Measurements from ENCODE around the gene SLC19A1. TPM values are rescaled to one million over a fixed set of nuclear protein-coding genes. Genes with fewer than 3 reads are reported as not detected.

SLC19A1 gene
- total RNA-seq (2012; rRNA removed): 12.4 and 15.5 TPM in 2 replicates

DNA sequence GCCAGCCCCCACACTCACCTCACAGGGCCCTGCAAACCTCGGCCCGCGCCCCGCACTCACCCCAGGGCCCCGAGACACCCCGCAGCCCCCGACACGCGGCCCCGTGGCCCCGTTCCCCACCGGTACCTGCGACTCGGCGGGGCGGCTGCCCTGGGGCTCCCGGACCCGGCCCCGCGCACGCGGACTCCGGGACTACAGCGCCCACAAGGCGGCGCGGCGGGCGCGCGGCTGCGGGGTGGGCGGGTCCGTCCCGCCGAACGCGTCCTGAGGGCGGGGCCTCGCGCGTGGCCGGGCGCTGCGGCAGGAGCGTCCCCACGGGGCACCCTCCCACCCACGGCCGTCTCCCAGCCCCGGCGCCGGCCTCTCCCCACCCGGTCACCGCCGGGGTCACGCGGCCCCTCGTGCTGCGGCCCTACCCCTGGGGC, at the start of gene SLC19A1:
Gene SLC19A1 (minus strand): TSS at position 199 of the 425 bp plus-strand sequence. CDS start 4,481 bp downstream, outside the sequence.
- Histone ChIP-seq H3K9ac (ENCODE audit: low read depth, low read length) (peak within 1 kb of the TSS; percentile 59), H3K27me3 (ENCODE audit: control insufficient read depth, insufficient read depth, low read length) (peaks cover 11% of the 10 kb centered on the region), H3K36me3 (ENCODE audit: insufficient read depth, low read length) (no peaks in the 10 kb centered on the region), H3K4me2 (ENCODE audit: low read length) (peak within 1 kb of the TSS; percentile 88), H3K4me3 (ENCODE audit: low read length) (peak within 1 kb of the TSS; percentile 76), H3K9me3 (replicated peaks; ENCODE audit: low read length) (no peaks in the 10 kb centered on the region), H3K4me1 (ENCODE audit: control insufficient read depth, insufficient read depth, low read length) (peaks cover 9% of the 10 kb centered on the region)

DNA sequence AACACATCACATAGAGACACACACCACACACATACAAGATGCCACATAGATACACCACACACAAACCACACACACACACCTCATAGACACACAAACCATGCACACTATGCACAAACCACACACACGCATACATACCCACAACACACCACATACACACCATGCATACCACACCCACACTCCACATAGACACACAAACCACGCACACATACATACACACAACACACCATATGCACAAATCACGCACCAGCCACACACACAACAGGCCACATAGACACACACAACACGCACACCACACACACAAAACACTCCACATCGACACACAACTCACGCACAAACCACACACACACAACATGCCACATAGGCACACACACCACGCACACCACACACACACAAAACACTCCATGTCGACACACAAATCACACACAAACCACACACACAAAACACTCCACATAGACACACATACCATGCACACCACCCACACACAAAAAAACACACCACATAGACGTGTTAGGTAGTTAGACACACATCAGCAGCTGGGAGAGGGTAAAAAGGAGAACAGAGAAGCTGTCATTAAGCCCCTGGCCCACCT, 49.5 kb upstream of the SLC19A1 start:
- Histone ChIP-seq H3K9ac (ENCODE audit: low read depth, low read length) (no peak overlapping the region), H3K9me3 (replicated peaks; ENCODE audit: low read length) (no peaks in the 10 kb centered on the region), H3K4me1 (ENCODE audit: control insufficient read depth, insufficient read depth, low read length) (no peaks in the 10 kb centered on the region), H3K36me3 (ENCODE audit: insufficient read depth, low read length) (no peaks in the 10 kb centered on the region), H3K27me3 (ENCODE audit: control insufficient read depth, insufficient read depth, low read length) (peaks cover 71% of the 10 kb centered on the region), H3K4me3 (ENCODE audit: low read length) (no peak overlapping the region), H3K4me2 (ENCODE audit: low read length) (no peak overlapping the region)

DNA sequence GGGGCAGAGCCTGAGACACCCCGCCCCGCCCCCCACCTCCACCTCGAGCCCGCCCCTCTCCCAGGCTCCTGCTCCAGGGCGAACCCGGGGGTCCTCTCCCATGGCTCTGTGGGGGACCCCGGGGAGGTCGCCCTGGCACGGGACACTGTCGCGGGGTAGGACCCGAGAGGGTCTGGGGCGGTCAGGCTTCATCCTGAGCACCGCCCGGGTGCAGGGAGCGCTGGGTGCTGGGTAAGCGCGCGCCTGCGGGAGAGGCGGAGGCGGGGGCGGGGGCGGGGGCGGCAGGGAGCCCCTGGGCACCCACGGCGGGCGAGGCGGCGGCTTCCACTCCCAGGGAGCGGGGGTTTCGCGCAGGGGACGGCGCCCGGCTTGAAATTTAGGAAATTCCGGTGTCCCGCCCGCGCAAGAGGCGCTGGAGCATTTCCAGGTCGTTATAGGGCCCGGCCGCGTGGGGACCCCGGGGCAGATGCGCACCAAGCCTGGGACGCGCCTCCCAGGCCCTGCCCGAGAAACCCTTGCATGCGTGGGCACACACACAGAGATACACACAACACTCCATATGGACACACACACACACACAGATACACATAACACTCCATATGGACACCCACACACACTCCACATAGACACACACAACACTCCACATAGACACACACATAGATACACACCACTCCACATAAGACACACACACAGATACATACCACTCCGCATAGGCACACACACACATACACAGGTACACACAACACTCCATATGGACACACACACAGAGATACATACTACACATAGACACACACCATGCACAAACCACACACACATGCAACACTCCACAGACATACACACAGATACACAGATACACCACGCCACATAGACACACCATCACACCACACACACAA, 48.7 kb upstream of the SLC19A1 start:
- Histone ChIP-seq H3K4me3 (ENCODE audit: low read length) (no peak overlapping the region), H3K9ac (ENCODE audit: low read depth, low read length) (no peak overlapping the region), H3K27me3 (ENCODE audit: control insufficient read depth, insufficient read depth, low read length) (peaks cover 67% of the 10 kb centered on the region)

DNA sequence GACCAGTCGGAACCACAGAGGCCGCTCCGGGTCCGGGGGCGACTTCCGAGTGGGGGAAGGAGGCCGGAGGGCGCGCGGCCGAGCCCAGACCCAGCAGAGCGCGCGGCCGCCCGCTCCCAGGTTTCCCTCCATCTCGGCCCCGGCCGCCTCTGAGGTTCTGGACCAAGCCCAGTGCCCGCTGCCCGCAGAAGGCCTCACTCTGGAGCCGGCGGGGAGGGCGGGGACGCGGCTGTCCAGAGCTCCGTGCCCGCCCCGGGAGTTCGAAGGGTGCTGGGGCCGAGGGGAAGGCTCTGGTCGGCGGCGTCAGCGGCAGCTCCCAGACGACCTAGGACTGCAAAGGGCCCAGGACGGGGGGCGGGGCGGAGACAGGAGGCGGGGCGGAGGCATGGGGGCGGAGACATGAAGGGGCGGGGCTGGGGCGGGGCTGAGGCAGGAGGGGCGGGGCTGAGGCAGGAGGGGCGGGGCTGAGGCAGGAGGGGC, 48.0 kb upstream of the SLC19A1 start:
- Histone ChIP-seq H3K9ac (ENCODE audit: low read depth, low read length) (no peak overlapping the region), H3K4me3 (ENCODE audit: low read length) (peak overlapping the region; percentile 51), H3K4me2 (ENCODE audit: low read length) (peak overlapping the region; percentile 64), H3K4me1 (ENCODE audit: control insufficient read depth, insufficient read depth, low read length) (no peaks in the 10 kb centered on the region), H3K9me3 (replicated peaks; ENCODE audit: low read length) (no peaks in the 10 kb centered on the region), H3K36me3 (ENCODE audit: insufficient read depth, low read length) (no peaks in the 10 kb centered on the region), H3K27me3 (ENCODE audit: control insufficient read depth, insufficient read depth, low read length) (peaks cover 60% of the 10 kb centered on the region)

More for the DNA sequence above, 48.7 kb upstream of the SLC19A1 start:
- no peak overlapping the region for H3K4me2 ChIP-seq (ENCODE audit: low read length)
- no peaks in the 10 kb centered on the region for H3K4me1 ChIP-seq (ENCODE audit: control insufficient read depth, insufficient read depth, low read length)
- H3K9me3 ChIP-seq (replicated peaks; ENCODE audit: low read length): no peaks in the 10 kb centered on the region
- no peaks in the 10 kb centered on the region for H3K36me3 ChIP-seq (ENCODE audit: insufficient read depth, low read length)

DNA sequence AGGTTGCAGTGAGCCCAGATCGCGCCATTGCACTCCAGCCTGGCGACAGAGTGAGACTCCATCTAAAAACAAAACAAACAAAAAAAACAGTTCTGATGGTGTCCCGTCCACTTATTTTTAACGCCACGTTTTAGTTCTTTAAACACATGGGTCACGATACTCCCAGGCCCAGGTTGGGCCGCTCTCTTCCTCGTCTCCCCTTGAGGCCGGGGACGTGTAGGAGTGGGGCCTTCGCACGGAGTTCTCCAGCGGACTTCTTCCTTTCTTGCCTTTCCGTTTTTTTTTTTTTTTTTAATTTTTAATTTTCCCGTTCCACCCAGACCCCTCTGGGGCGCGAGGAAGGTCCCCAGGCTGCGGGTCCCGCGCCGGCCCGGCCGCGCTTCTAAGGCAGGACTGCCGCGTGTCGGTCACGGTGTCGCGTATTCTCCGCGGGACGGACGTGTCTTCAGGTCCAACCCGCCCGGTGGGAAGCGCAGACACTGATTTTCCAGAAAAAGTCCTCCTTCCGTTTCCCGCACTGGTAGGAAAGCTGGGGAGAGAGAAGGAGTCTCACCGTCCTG, 47.5 kb upstream of the SLC19A1 start:
- H3K4me1 ChIP-seq (ENCODE audit: control insufficient read depth, insufficient read depth, low read length): no peaks in the 10 kb centered on the region
- H3K27me3 ChIP-seq (ENCODE audit: control insufficient read depth, insufficient read depth, low read length): peaks cover 60% of the 10 kb centered on the region
- H3K4me3 ChIP-seq (ENCODE audit: low read length): peak overlapping the region; percentile 51
- no peak overlapping the region for H3K9ac ChIP-seq (ENCODE audit: low read depth, low read length)
- no peaks in the 10 kb centered on the region for H3K9me3 ChIP-seq (replicated peaks; ENCODE audit: low read length)
- no peaks in the 10 kb centered on the region for H3K36me3 ChIP-seq (ENCODE audit: insufficient read depth, low read length)
- peak overlapping the region; percentile 64 for H3K4me2 ChIP-seq (ENCODE audit: low read length)

DNA sequence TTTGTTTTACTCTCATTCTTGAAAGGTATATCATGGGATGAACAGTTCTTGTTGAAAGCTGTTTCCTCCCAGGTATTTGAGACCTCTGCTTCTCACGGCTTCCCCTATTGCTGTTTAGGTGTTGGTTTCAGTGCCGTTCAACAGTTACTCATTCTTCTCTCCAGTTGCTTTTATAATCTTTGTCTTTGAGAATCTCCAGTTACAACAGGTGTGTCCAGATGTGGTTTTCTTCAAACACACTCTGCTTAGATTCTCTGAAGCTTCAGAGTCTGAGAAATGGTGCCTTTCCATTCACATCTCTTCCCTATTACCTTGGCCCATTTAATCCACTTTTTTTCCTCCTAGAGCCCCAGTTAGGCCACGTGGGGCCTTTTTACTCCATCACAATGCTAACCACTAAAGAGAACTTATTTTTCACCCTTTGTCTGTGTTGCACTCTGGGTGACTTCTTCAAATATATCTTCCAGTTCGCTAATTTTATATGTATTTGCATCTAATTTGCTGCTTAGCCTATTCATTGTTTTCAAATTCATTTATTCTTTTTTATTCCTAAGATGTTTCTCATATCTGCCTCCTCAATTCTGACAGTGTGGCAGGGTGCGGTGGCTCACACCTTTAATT, 46.7 kb upstream of the SLC19A1 start:
- Histone ChIP-seq H3K9ac (ENCODE audit: low read depth, low read length) (no peak overlapping the region), H3K4me3 (ENCODE audit: low read length) (no peak overlapping the region), H3K4me2 (ENCODE audit: low read length) (no peak overlapping the region), H3K27me3 (ENCODE audit: control insufficient read depth, insufficient read depth, low read length) (peaks cover 61% of the 10 kb centered on the region), H3K36me3 (ENCODE audit: insufficient read depth, low read length) (no peaks in the 10 kb centered on the region), H3K4me1 (ENCODE audit: control insufficient read depth, insufficient read depth, low read length) (no peaks in the 10 kb centered on the region), H3K9me3 (replicated peaks; ENCODE audit: low read length) (peaks cover under 1% of the 10 kb centered on the region)

DNA sequence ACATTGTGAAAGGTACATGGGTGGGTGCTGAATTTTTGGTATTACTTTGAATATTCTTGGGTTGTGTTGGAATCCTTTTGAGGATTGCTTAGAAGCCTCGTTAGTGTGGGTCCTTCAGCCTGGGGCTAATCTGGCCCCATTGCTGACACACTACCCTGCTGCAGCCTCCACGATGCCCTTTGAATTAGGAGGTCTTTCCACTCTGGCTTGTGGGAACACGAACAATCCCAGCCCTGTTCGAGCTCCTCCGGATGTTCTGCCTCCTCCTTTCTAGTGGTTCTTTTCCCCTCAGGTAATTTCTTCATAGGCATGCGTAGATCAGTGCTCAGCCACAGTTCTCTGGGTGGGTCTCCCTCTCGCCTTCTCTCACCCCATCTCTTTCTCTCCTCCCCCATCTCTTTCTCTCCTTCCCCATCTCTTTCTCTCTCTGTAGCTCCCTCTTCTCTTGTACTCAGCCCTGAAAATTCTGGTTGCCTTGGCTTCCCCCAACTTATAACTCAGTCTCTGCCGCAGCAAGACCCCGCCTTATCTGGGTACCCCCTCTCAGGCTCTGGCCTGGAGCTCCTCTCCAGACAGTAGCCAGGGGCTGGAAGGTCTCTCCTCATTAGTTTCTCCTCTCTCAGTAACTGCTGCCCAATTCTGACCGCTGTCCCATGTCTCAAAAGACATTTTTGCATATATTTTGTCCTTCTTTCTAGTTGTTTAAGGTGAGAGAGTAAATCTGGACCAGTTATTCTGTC, 46.0 kb upstream of the SLC19A1 start:
- H3K4me3 ChIP-seq (ENCODE audit: low read length): no peak overlapping the region
- peaks cover 4% of the 10 kb centered on the region for H3K9me3 ChIP-seq (replicated peaks; ENCODE audit: low read length)
- H3K4me2 ChIP-seq (ENCODE audit: low read length): no peak overlapping the region
- peaks cover 60% of the 10 kb centered on the region for H3K27me3 ChIP-seq (ENCODE audit: control insufficient read depth, insufficient read depth, low read length)
- no peaks in the 10 kb centered on the region for H3K36me3 ChIP-seq (ENCODE audit: insufficient read depth, low read length)
- no peaks in the 10 kb centered on the region for H3K4me1 ChIP-seq (ENCODE audit: control insufficient read depth, insufficient read depth, low read length)
- H3K9ac ChIP-seq (ENCODE audit: low read depth, low read length): no peak overlapping the region

DNA sequence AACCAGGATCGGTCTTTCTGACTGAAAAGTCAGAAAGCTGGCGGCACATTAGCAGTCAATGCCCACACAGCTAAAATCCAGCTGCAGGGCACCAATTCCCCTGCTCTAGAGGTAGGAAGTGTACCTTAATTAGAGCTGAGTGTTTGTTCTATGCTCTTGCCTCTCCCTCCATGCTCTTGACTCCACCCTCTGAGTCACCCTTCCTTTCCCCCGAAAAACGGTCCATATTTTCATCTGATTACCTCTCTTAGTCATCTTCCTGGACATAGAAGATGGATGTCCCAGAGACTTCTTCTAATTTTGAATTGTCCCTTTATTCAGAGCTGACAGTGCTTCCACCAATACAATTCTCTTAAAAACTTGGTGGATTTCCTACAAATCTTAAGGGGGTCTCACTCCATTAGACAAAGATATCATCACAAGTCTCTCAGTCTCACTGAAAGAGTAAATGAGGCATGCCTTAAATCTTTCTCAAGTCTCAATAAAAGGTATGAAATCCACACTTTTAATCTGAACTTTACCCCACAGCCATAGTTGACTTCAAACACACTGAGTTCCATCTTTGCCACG, 44.1 kb upstream of the SLC19A1 start:
- Histone ChIP-seq H3K9ac (ENCODE audit: low read depth, low read length) (no peak overlapping the region), H3K4me2 (ENCODE audit: low read length) (no peak overlapping the region), H3K4me1 (ENCODE audit: control insufficient read depth, insufficient read depth, low read length) (no peaks in the 10 kb centered on the region), H3K27me3 (ENCODE audit: control insufficient read depth, insufficient read depth, low read length) (peaks cover 54% of the 10 kb centered on the region), H3K4me3 (ENCODE audit: low read length) (no peak overlapping the region), H3K9me3 (replicated peaks; ENCODE audit: low read length) (peaks cover 6% of the 10 kb centered on the region), H3K36me3 (ENCODE audit: insufficient read depth, low read length) (no peaks in the 10 kb centered on the region)

DNA sequence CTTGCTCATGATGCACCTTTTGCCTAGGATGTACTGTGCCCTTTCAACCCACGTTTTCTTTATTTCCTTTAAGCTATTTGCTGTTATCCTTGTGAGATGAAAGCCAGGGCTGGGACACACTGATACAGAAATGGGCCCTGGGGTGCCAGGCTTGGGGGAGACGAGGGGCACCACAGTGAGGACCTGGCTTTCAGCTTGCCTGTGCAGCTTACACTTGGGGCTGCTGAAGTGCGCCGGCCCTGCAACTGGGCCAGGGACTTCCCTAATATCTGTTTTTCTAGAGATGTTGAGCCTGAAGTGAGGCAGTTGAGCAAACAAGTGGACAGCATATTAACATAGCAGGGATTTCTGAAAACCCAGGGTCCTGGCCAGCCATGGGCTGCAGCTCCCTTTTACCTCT, 42.5 kb upstream of the SLC19A1 start:
- no peaks in the 10 kb centered on the region for H3K36me3 ChIP-seq (ENCODE audit: insufficient read depth, low read length)
- no peak overlapping the region for H3K4me2 ChIP-seq (ENCODE audit: low read length)
- H3K27me3 ChIP-seq (ENCODE audit: control insufficient read depth, insufficient read depth, low read length): peaks cover 60% of the 10 kb centered on the region
- H3K9me3 ChIP-seq (replicated peaks; ENCODE audit: low read length): peaks cover 6% of the 10 kb centered on the region
- no peak overlapping the region for H3K9ac ChIP-seq (ENCODE audit: low read depth, low read length)
- H3K4me1 ChIP-seq (ENCODE audit: control insufficient read depth, insufficient read depth, low read length): no peaks in the 10 kb centered on the region
- H3K4me3 ChIP-seq (ENCODE audit: low read length): no peak overlapping the region

DNA sequence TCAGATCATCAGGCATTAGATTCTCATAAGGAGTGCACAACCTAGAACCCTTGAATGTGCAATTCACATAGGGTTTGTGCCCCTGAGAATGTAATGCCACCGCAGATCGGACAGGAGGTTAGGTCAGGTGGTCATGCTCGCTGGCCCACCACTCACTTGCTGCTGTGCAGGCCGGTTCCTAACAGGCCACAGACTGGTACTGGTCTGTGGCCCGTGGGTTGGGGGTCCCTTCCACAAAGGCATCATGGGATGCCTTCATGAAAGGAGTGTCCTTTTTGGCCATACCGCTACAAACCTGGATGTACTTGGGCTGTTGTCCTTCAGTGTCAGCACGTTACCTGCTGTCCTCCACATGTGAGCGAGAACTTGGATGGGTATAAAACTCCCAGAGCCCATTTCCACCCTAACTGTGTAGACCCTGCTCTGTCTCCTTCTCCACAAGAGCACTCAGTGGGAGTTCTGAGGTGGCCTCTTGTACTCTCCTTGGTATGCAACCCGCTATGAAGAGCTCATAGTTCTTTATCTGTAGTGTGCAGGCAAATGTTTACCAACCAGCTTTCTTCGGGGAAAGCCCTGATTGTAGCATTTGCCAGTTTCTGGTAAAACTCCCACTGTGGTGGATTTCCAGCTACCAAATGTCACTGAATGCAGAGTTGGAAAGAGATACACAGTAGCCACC, 41.7 kb upstream of the SLC19A1 start:
- H3K27me3 ChIP-seq (ENCODE audit: control insufficient read depth, insufficient read depth, low read length): peaks cover 58% of the 10 kb centered on the region
- H3K4me3 ChIP-seq (ENCODE audit: low read length): no peak overlapping the region
- H3K36me3 ChIP-seq (ENCODE audit: insufficient read depth, low read length): no peaks in the 10 kb centered on the region
- H3K9ac ChIP-seq (ENCODE audit: low read depth, low read length): no peak overlapping the region
- H3K4me2 ChIP-seq (ENCODE audit: low read length): no peak overlapping the region
- H3K9me3 ChIP-seq (replicated peaks; ENCODE audit: low read length): peaks cover 6% of the 10 kb centered on the region
- H3K4me1 ChIP-seq (ENCODE audit: control insufficient read depth, insufficient read depth, low read length): no peaks in the 10 kb centered on the region

Measured in skeletal muscle satellite cell (primary cell).